Fibroblast of mammary gland (primary cell): ENCODE data around the gene ZNF76.

Experiments used
- DNase-seq: peaks from one replicate; pipeline ENCODE4 v3.0.0-alpha.2; 2010; ENCODE audit warnings: low read depth
- H3K4me3 ChIP-seq: 2 replicates; pipeline ENCODE4 v1.5.1; 2011; ENCODE audit warnings: low read depth, mild to moderate bottlenecking, low read length, moderate library complexity; ENCODE audit not compliant: control insufficient read depth
- TF ChIP-seq, protein P1 (sequence below): conservative IDR thresholded peaks from 2 replicates; pipeline ENCODE4 v1.5.1; 2011; ENCODE audit warnings: low read depth, low read length, inconsistent platforms; ENCODE audit not compliant: control insufficient read depth, insufficient read depth

The ZNF76 gene

DNA sequence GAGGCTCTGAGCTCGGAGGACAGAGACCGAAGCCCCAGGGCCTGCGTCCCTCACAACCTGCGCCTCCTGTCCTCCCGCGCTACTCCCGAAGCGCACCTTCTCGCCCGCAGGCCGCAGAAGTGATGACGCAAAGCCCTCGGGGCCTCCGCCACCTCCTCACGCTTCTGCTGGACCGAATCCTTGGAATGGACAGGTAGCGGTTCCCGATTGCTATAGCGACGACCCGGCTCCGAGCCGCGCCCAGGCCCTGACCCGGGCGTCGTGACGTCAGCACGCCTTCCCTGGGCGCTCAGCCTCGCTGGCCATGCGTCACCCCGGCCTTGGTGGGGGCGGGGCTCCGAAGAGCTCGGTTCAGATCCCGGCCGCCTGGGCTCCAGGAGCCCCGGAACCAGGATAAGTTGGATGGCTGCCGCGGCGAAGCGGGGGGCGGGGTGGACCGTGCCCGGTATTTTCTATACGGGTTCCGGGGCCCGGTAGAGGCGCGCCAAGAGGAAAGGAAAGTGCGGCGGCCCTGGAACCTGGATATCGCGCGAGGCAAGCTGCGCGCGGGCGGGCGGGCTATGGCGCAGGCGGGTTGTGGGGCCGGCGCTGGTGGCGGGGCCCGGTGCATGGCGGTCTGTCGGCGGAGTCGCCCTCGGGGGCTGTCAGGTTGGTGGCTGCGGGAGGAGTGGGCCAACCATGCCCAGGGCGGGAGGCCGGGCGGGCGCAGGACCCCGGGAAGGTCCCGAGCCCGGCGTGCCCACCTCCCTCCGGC lies at the start of gene ZNF76:
ZNF76 (plus strand) TSS at position 542 of the 754 bp plus-strand sequence. CDS start 21,417 bp downstream, outside the sequence.
- TF ChIP-seq, protein P1, sequence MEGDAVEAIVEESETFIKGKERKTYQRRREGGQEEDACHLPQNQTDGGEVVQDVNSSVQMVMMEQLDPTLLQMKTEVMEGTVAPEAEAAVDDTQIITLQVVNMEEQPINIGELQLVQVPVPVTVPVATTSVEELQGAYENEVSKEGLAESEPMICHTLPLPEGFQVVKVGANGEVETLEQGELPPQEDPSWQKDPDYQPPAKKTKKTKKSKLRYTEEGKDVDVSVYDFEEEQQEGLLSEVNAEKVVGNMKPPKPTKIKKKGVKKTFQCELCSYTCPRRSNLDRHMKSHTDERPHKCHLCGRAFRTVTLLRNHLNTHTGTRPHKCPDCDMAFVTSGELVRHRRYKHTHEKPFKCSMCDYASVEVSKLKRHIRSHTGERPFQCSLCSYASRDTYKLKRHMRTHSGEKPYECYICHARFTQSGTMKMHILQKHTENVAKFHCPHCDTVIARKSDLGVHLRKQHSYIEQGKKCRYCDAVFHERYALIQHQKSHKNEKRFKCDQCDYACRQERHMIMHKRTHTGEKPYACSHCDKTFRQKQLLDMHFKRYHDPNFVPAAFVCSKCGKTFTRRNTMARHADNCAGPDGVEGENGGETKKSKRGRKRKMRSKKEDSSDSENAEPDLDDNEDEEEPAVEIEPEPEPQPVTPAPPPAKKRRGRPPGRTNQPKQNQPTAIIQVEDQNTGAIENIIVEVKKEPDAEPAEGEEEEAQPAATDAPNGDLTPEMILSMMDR = no peak
- peak within 1 kb of the TSS; percentile 95 for H3K4me3 ChIP-seq
- DNase-seq = peak; percentile 95

DNA sequence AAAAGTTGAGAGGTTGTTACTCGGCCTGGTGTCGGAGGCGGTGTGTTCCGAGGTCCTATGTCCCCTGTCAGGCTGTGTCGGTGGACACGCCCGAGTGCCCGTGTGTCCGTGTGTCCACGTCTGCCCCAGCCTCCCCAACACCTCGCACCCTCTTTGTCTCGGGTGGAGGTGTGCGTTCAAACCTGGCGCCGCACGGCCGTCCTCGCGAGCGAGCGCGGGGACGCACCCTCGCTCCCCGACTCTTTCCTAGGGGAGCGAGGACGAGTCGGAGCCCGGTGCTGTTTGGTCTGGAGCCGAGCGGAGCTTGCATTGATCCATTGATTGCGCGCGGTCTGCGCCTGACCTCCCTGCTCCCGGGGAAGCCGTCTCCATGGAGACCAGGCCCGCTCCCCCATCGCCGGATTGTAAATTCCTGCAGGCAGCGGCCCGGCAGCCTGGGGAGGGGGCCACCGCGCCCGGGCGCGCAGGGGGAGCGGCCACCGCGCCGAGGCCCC lies 46.2 kb upstream of the ZNF76 start:
- H3K4me3 ChIP-seq = peak overlapping the region; percentile 19
- DNase-seq = no peak
- TF ChIP-seq, protein P1 = no peak

DNA sequence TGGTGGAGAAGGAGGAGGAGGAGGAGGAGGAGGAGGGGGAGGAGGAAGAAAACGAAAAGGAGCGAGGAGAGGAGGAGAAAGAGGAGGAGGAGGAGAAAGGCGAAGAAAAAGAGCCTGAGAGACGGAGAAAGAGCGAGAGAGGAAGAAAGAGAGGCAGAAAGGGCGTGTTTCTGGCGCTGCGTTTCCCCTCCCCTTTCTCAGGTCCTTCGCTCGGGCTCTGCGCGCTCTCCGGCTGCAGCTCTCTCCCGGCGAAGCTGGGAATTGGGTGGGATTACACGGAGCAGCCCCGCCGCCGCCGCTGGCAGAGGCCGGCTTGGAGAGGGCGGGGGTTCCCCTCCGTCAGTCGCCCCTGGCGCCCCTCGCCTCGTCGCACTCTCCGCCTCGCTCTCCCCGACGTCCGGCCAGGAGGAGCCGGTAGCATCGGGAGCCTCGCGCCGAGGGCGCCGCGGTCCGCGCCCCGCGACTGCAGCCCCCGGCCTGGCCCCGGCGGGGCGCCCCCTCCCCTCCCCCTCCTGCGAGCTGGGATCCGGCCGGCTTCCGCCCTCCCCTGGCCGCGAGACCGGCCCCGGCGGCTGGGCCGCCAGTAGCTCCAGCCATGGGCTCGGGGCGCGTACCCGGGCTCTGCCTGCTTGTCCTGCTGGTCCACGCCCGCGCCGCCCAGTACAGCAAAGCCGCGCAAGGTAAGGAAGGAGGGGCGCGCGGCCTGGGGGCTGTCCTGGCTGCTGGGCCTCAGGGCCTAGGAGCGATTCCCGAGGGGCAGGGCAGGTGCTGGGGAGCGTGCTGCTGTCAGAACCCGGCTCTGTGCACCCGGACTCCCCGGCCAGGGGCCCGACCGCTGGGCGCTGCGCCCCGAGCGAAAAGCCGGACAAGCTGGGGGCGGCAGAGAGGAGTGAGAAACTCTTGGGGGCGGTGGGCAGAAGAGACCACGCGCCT lies 45.4 kb upstream of the ZNF76 start, which contains the start of gene SCUBE3:
SCUBE3 (plus strand) TSS at position 133 of the 933 bp plus-strand sequence; CDS start at position 596, 463 bp downstream.
- peak within 1 kb of the TSS; percentile 36 for H3K4me3 ChIP-seq
- TF ChIP-seq, protein P1 = no peak
- DNase-seq = peak; percentile 16

DNA sequence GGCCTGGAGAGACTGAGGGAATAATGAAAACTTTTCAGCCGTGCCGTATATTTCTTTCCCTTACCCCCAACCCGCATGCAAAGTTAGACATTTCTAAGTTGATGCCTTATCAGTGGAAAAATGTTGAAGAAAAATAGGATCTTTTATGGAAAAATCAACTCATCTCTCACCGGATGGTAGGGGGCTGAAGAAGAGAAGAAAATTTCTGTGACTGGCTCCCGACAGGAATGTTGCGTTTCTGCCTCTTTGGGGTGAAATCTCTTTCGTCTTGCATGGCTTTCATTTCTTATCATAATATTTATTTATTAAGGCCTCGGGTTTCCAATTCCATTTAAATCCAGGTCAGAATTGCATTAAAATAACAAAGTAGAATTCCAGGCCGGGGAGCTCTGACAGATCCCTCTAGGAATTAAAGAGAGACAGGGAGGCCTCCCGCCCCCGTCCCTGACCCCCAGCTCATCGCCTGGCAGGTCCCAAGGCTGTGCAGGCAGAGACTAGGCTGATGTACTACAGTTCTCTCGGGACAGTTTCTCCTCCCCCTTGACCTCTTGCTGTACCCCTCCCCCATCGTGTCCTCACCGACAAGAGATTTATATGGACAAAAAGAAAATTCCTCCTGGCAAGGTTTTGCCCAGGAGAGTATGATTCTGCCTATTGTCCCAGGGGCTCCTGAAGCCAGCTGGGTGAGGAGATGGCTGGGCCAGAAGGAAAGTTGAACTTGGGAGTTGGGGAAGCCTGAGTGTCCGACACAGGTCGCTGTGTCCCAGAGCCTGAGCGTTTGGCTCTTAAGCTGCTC lies 44.5 kb upstream of the ZNF76 start:
- no peak for DNase-seq
- TF ChIP-seq, protein P1 = no peak
- H3K4me3 ChIP-seq = peak overlapping the region; percentile 36

GRCh38 chr6:35215665-35216411 lies 43.7 kb upstream of the ZNF76 start:
- TF ChIP-seq, protein P1 = no peak
- no peak for DNase-seq
- no peak overlapping the region for H3K4me3 ChIP-seq

GRCh38 chr6:35216412-35216732 lies 43.2 kb upstream of the ZNF76 start:
- no peak overlapping the region for H3K4me3 ChIP-seq
- TF ChIP-seq, protein P1 = no peak
- DNase-seq = no peak
